ENCODE measurements around the gene UPF1. TPM values are rescaled to one million over a fixed set of nuclear protein-coding genes. Genes with fewer than 3 reads are reported as not detected.
A peak's percentile ranks its signal among the peaks of the same experiment; 100 is the strongest.

Gene UPF1
- total RNA-seq, 1 donor from 2014 or later: 75.8 TPM

DNA sequence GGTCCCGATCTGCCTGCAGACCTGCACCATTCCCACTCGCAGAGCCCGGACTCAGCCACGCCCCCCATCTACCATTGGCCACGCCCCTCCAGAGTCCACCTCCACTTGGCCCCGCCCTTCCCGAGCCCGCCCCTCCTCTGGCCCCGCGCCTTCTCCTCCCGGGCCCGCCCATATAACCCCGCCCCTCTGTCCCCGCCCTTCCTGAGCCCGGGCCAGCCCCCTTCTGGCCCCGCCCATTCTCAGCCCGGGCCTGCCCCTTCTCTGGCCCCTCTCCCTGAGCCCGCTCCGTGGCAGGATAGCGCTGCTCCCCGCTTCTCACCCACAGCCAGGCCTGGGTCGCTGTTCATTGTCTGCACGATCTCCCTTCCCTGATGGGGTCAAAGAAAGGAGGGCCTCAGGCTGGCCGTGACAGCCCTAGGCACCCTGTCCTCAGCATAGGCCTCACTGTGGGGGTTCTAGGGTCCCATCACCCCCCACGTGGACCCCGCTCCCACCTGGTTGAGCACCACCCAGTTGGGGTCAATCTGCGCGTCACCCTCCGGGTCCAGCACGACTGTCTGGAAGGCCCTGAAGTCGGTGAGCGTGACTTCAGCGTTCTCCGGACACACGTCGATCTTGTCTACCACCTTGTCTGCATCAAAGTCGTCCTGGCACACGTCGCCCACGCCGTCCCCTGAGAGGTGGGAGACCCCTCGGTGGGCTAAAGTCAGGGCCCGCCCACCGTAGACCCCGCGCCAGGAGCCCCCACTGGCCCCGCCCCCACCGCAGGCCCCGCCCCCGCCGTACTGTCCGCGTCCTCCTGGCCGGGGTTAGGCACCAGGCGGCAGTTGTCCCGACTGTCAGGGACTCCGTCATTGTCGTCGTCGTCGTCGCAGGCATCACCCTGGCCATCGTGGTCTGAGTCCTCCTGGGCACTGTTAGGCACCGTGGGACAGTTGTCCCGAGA is 46.3 kb upstream of the UPF1 start:
- intact Hi-C loops (cut with DNase I): no loop called here
- Histone ChIP-seq H3K36me3 (no peaks in the 10 kb centered on the region), H3K27ac (no peak overlapping the region), H3K27me3 (ENCODE audit: low read depth) (peaks cover 51% of the 10 kb centered on the region), H3K4me1 (peaks cover 39% of the 10 kb centered on the region), H3K9me3 (no peaks in the 10 kb centered on the region), H3K4me3 (no peak overlapping the region)
- peak; percentile 80 to 83 for ATAC-seq
- DNase-seq: peak; percentile 85
- TF ChIP-seq, protein P1, sequence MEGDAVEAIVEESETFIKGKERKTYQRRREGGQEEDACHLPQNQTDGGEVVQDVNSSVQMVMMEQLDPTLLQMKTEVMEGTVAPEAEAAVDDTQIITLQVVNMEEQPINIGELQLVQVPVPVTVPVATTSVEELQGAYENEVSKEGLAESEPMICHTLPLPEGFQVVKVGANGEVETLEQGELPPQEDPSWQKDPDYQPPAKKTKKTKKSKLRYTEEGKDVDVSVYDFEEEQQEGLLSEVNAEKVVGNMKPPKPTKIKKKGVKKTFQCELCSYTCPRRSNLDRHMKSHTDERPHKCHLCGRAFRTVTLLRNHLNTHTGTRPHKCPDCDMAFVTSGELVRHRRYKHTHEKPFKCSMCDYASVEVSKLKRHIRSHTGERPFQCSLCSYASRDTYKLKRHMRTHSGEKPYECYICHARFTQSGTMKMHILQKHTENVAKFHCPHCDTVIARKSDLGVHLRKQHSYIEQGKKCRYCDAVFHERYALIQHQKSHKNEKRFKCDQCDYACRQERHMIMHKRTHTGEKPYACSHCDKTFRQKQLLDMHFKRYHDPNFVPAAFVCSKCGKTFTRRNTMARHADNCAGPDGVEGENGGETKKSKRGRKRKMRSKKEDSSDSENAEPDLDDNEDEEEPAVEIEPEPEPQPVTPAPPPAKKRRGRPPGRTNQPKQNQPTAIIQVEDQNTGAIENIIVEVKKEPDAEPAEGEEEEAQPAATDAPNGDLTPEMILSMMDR (IDR thresholded peaks at IDR 0.05): no peak

- DNase-seq: no peak
- Histone ChIP-seq H3K4me1 (peaks cover 48% of the 10 kb centered on the region), H3K27me3 (ENCODE audit: low read depth) (peaks cover 82% of the 10 kb centered on the region), H3K36me3 (no peaks in the 10 kb centered on the region), H3K9me3 (no peaks in the 10 kb centered on the region), H3K4me3 (no peak overlapping the region), H3K27ac (no peak overlapping the region)
- TF ChIP-seq, protein P1 (IDR thresholded peaks at IDR 0.05): no peak
- no peak for ATAC-seq
- intact Hi-C loops (cut with DNase I): no loop called here
Measured at GRCh38 chr19:18788529-18789421, 43.0 kb upstream of the UPF1 start.

DNA sequence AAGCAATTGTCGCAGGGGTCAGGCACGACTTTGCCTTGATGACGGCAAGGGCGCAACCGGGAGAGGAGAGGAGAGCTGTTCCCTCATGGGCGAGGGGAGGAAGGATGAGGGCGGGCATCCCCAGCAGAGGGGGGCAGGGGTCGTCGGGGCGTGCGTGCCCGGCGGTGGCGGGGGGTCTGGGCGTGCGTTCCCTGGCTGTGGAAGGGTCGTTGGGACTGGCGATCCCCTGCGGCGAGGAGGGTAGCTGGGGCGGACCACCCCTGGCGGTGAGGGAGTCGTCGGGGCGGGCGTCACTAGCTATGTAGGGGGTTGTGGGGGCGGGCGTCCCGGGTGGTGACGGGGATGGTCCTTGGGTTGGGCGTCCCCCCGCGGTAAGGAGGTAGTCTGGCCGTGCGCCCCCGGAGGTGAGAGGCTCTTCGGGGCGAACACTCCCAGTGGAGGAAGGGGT is 42.3 kb upstream of the UPF1 start:
- Histone ChIP-seq H3K9me3 (no peaks in the 10 kb centered on the region), H3K4me3 (peak overlapping the region; percentile 39), H3K36me3 (no peaks in the 10 kb centered on the region), H3K27ac (no peak overlapping the region), H3K4me1 (peaks cover 48% of the 10 kb centered on the region), H3K27me3 (ENCODE audit: low read depth) (peaks cover 84% of the 10 kb centered on the region)
- no peak for DNase-seq
- TF ChIP-seq, protein P1 (IDR thresholded peaks at IDR 0.05): no peak
- no peak for ATAC-seq
- intact Hi-C loops (cut with DNase I): no loop called here

GRCh38 chr19:18789883-18790565 is 41.7 kb upstream of the UPF1 start:
- intact Hi-C loops (cut with DNase I): no loop called here
- no peaks in the 10 kb centered on the region for H3K9me3 ChIP-seq
- H3K27me3 ChIP-seq (ENCODE audit: low read depth): peaks cover 90% of the 10 kb centered on the region
- DNase-seq (no peak), ATAC-seq (peak; percentile 14 to 21)
- TF ChIP-seq, protein P1 (IDR thresholded peaks at IDR 0.05): no peak
- H3K4me1 ChIP-seq: peaks cover 48% of the 10 kb centered on the region
- no peak overlapping the region for H3K27ac ChIP-seq
- H3K36me3 ChIP-seq: no peaks in the 10 kb centered on the region
- peak overlapping the region; percentile 39 for H3K4me3 ChIP-seq
